ENCODE measurements around the gene PLEKHA3.

DNA sequence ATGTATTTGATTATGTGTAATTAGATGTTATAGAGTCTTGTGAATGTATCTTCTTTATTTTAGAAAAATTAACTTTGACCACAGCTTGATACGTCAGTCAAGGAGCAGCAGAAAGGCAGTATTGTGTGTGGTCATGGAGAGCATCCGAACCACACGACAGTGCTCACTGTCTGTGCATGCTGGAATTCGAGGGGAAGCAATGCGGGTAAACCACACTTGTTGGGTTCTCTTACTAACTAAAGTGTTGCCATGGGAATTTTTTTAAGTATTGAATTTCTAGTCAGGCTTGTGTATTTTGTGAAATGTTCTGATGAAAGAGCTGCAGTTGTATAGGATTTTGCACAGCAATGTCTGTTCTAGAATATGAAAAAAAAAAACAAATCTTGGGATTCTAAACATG lies 24.3 kb upstream of the PLEKHA3 start:
- TF ChIP-seq, protein P1, sequence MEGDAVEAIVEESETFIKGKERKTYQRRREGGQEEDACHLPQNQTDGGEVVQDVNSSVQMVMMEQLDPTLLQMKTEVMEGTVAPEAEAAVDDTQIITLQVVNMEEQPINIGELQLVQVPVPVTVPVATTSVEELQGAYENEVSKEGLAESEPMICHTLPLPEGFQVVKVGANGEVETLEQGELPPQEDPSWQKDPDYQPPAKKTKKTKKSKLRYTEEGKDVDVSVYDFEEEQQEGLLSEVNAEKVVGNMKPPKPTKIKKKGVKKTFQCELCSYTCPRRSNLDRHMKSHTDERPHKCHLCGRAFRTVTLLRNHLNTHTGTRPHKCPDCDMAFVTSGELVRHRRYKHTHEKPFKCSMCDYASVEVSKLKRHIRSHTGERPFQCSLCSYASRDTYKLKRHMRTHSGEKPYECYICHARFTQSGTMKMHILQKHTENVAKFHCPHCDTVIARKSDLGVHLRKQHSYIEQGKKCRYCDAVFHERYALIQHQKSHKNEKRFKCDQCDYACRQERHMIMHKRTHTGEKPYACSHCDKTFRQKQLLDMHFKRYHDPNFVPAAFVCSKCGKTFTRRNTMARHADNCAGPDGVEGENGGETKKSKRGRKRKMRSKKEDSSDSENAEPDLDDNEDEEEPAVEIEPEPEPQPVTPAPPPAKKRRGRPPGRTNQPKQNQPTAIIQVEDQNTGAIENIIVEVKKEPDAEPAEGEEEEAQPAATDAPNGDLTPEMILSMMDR (IDR thresholded peaks at IDR 0.05): no peak
- TF ChIP-seq POLR2AphosphoS5 (IDR thresholded peaks at IDR 0.05; ENCODE audit: low read depth, low read length) (no peak), TCF7L2 (IDR thresholded peaks at IDR 0.05; ENCODE audit: low read depth, low read length) (no peak), SIN3A (IDR thresholded peaks at IDR 0.05; ENCODE audit: borderline replicate concordance, insufficient read depth, low read depth, low read length) (no peak)
- TF ChIP-seq, protein P2, sequence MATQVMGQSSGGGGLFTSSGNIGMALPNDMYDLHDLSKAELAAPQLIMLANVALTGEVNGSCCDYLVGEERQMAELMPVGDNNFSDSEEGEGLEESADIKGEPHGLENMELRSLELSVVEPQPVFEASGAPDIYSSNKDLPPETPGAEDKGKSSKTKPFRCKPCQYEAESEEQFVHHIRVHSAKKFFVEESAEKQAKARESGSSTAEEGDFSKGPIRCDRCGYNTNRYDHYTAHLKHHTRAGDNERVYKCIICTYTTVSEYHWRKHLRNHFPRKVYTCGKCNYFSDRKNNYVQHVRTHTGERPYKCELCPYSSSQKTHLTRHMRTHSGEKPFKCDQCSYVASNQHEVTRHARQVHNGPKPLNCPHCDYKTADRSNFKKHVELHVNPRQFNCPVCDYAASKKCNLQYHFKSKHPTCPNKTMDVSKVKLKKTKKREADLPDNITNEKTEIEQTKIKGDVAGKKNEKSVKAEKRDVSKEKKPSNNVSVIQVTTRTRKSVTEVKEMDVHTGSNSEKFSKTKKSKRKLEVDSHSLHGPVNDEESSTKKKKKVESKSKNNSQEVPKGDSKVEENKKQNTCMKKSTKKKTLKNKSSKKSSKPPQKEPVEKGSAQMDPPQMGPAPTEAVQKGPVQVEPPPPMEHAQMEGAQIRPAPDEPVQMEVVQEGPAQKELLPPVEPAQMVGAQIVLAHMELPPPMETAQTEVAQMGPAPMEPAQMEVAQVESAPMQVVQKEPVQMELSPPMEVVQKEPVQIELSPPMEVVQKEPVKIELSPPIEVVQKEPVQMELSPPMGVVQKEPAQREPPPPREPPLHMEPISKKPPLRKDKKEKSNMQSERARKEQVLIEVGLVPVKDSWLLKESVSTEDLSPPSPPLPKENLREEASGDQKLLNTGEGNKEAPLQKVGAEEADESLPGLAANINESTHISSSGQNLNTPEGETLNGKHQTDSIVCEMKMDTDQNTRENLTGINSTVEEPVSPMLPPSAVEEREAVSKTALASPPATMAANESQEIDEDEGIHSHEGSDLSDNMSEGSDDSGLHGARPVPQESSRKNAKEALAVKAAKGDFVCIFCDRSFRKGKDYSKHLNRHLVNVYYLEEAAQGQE (IDR thresholded peaks at IDR 0.05; ENCODE audit: insufficient read depth in 1 of 2, low read depth in 2 of 2, low read length in 1 of 2): no peak
